Renal cortical epithelial cell (primary cell): ENCODE data around the gene SLF2. TPM values are rescaled to one million over a fixed set of nuclear protein-coding genes. Genes with fewer than 3 reads are reported as not detected.

Experiments
- DNase-seq: peaks from one replicate; pipeline ENCODE4 v3.0.0-alpha.2; 2011; ENCODE audit warnings: low read depth
- total RNA-seq: library from RNA; depleted of rRNA; stranded (reverse); fragments of >200 nt; gene quantifications from 2 replicates; pipeline ENCODE4 v1.2.3, GENCODE V29; 2014

Gene SLF2
- total RNA-seq, 1 donor from 2014 or later: 25.7 TPM

GRCh38 chr10:100897976-100898375, 14.8 kb upstream of the SLF2 start:
- DNase-seq: no peak

- DNase-seq: no peak
These were observed 13.6 kb upstream of the SLF2 start for GRCh38 chr10:100899171-100899570.

- DNase-seq: peak; percentile 15
These were observed 11.7 kb upstream of the SLF2 start for GRCh38 chr10:100901051-100901450.

GRCh38 chr10:100902622-100903021, 10.1 kb upstream of the SLF2 start:
- no peak for DNase-seq

- DNase-seq: no peak
These were observed 7.8 kb upstream of the SLF2 start for GRCh38 chr10:100904917-100905316.

GRCh38 chr10:100907175-100907574, 5.6 kb upstream of the SLF2 start:
- DNase-seq: peak; percentile 19

- no peak for DNase-seq
These were observed 4.9 kb upstream of the SLF2 start for GRCh38 chr10:100907773-100908363.

GRCh38 chr10:100908378-100908777, 4.4 kb upstream of the SLF2 start:
- no peak for DNase-seq

GRCh38 chr10:100909501-100910263, 3.1 kb upstream of the SLF2 start:
- peak; percentile 67 for DNase-seq

- DNase-seq: no peak
These were observed 1.3 kb upstream of the SLF2 start for GRCh38 chr10:100911472-100911871.

- peak; percentile 43 for DNase-seq
These were observed 654 bp upstream of the SLF2 start for GRCh38 chr10:100912013-100912604.

GRCh38 chr10:100913470-100913865, 705 bp downstream of the SLF2 start:
- DNase-seq: no peak

- no peak for DNase-seq
These were observed 4.3 kb downstream of the SLF2 start for GRCh38 chr10:100917071-100917470.

GRCh38 chr10:100923580-100923979, 10.8 kb downstream of the SLF2 start:
- peak; percentile 90 for DNase-seq

GRCh38 chr10:100927266-100927665, 14.5 kb downstream of the SLF2 start:
- DNase-seq: no peak

GRCh38 chr10:100928039-100928438, 15.3 kb downstream of the SLF2 start:
- DNase-seq: no peak

- DNase-seq: peak; percentile 10
These were observed 17.6 kb downstream of the SLF2 start for GRCh38 chr10:100930368-100930767.

GRCh38 chr10:100934084-100934659, 21.4 kb downstream of the SLF2 start:
- peak; percentile 19 for DNase-seq

- no peak for DNase-seq
These were observed 27.1 kb downstream of the SLF2 start for GRCh38 chr10:100939763-100940344.

GRCh38 chr10:100942229-100942628, 29.5 kb downstream of the SLF2 start:
- DNase-seq: no peak

- no peak for DNase-seq
These were observed 30.7 kb downstream of the SLF2 start for GRCh38 chr10:100943508-100943907.

GRCh38 chr10:100945754-100946153, 33.0 kb downstream of the SLF2 start:
- no peak for DNase-seq
